Measurements from ENCODE around the gene MAPKAPK2. TPM values are rescaled to one million over a fixed set of nuclear protein-coding genes. Genes with fewer than 3 reads are reported as not detected.

Gene MAPKAPK2
- total RNA-seq, 3 donors from 2014 or later, result 68.4 to 75.2 (median 72.1) TPM

- peak; percentile 69 for ATAC-seq
- Histone ChIP-seq H3K9me3 (no peaks in the 10 kb centered on the region), H3K4me3 (peak overlapping the region; percentile 78), H3K36me3 (ENCODE audit: low read depth) (no peaks in the 10 kb centered on the region), H3K4me1 (ENCODE audit: low read depth) (peaks cover 45% of the 10 kb centered on the region)
- DNase-seq, result peak; percentile 61 to 73 (median 72)
- intact Hi-C loops (cut with DNase I, micrococcal nuclease), result no loop called here
- no peak for TF ChIP-seq CTCF (IDR thresholded peaks at IDR 0.05)
Observed at GRCh38 chr1:206685769-206686477, 1.2 kb downstream of the MAPKAPK2 start.

GRCh38 chr1:206686478-206687249 lies 2.0 kb downstream of the MAPKAPK2 start:
- no peaks in the 10 kb centered on the region for H3K9me3 ChIP-seq
- ATAC-seq (peak; percentile 14), DNase-seq (no peak)
- peak overlapping the region; percentile 78 for H3K4me3 ChIP-seq
- intact Hi-C loops (cut with DNase I, micrococcal nuclease), result no loop called here
- TF ChIP-seq CTCF (IDR thresholded peaks at IDR 0.05), result no peak
- no peaks in the 10 kb centered on the region for H3K36me3 ChIP-seq (ENCODE audit: low read depth)
- H3K4me1 ChIP-seq (ENCODE audit: low read depth), result peaks cover 50% of the 10 kb centered on the region

- intact Hi-C loops (cut with DNase I, micrococcal nuclease), result no loop called here
- no peak for DNase-seq
- peaks cover 53% of the 10 kb centered on the region for H3K4me1 ChIP-seq (ENCODE audit: low read depth)
- H3K36me3 ChIP-seq (ENCODE audit: low read depth), result no peaks in the 10 kb centered on the region
- H3K4me3 ChIP-seq, result no peak overlapping the region
- no peaks in the 10 kb centered on the region for H3K9me3 ChIP-seq
- no peak for TF ChIP-seq CTCF (IDR thresholded peaks at IDR 0.05)
- ATAC-seq, result no peak
Observed at GRCh38 chr1:206687251-206687914, 2.7 kb downstream of the MAPKAPK2 start.

GRCh38 chr1:206687915-206688442 lies 3.3 kb downstream of the MAPKAPK2 start:
- intact Hi-C loops (cut with DNase I, micrococcal nuclease), result no loop called here
- Histone ChIP-seq H3K36me3 (ENCODE audit: low read depth) (no peaks in the 10 kb centered on the region), H3K4me3 (no peak overlapping the region), H3K9me3 (no peaks in the 10 kb centered on the region), H3K4me1 (ENCODE audit: low read depth) (peaks cover 55% of the 10 kb centered on the region)
- ATAC-seq, result no peak
- no peak for TF ChIP-seq CTCF (IDR thresholded peaks at IDR 0.05)
- DNase-seq, result no peak

GRCh38 chr1:206690516-206690915 lies 5.8 kb downstream of the MAPKAPK2 start:
- no peaks in the 10 kb centered on the region for H3K9me3 ChIP-seq
- TF ChIP-seq CTCF (IDR thresholded peaks at IDR 0.05), result no peak
- DNase-seq (no peak), ATAC-seq (no peak)
- peaks cover 54% of the 10 kb centered on the region for H3K4me1 ChIP-seq (ENCODE audit: low read depth)
- no peaks in the 10 kb centered on the region for H3K36me3 ChIP-seq (ENCODE audit: low read depth)
- intact Hi-C loops (cut with DNase I, micrococcal nuclease), result no loop called here
- H3K4me3 ChIP-seq, result no peak overlapping the region
